HG03135 (cell line): Measurements from ENCODE around the gene CIITA.

ENCODE experiments used
- ATAC-seq: cut with Tn5 transposase; IDR thresholded peaks from one replicate; pipeline ENCODE4 v1.9.1; 2021; ENCODE audit warnings: mild to moderate bottlenecking, moderate library complexity; ENCODE audit not compliant: unreplicated experiment

Gene CIITA

GRCh38 chr16:10878644-10879501 is 1.9 kb downstream of the CIITA start:
- ATAC-seq: peak; percentile 30

GRCh38 chr16:10879681-10880589 is 2.9 kb downstream of the CIITA start:
- no peak for ATAC-seq

DNA sequence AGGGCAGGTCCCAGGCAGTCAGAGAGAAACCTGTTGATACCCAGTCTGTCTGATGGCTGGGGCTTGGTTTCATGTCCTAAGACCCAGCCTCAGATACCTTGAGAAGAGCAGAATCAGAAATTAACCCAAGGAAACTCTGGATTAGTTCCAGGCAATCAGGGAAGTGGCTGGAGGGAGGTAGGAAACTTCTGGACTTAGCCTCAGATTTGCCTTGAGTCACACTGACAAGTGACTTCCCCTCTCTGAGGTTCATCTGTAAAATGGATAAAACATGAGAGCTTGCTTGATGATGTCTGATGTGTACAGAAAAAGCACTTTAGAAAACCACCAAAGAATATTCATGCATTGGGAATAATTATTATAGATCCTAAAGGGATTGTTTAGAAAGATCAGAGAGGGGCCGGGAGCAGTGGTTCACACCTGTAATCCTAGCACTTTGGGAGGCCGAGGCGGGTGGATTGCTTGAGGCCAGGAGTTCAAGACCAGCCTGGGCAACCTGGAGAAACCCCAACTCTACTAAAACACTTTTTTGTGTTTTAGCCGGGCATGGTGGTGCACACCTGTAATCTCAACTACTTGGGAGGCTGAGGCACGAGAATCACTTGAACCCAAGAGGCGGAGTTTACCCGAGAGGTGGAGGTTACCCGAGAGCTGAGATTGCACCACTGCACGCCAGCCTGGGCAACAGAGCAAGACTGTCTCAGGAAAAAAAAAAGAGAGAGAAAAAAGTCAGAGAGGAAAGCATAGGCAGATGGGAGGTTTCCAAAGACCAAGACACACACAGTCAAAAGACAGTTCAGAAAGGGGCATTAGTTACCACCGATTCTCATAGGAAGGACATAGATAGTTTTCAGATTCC is 3.8 kb downstream of the CIITA start:
- ATAC-seq: no peak

- no peak for ATAC-seq
Observed at GRCh38 chr16:10881479-10882030, 4.6 kb downstream of the CIITA start.

DNA sequence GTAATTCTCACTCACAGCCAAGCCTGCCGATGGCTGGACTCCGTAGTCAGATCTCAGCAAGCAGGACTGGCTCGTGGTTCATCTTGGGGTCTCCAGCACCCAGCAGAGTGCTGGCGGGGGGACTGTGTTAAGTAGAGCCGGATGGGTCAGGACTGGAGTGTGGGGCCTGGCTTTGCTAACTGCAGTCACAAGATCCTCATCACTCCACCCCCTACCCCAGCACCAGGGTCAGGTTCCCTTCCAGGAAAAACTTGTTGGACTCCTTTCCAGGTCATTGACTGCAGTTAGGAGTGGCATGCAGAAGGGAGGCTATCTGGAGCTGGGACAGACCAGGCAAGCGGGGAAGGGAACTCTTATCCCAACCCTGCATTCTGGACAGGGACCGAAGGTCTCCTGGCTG is 6.0 kb downstream of the CIITA start:
- no peak for ATAC-seq

DNA sequence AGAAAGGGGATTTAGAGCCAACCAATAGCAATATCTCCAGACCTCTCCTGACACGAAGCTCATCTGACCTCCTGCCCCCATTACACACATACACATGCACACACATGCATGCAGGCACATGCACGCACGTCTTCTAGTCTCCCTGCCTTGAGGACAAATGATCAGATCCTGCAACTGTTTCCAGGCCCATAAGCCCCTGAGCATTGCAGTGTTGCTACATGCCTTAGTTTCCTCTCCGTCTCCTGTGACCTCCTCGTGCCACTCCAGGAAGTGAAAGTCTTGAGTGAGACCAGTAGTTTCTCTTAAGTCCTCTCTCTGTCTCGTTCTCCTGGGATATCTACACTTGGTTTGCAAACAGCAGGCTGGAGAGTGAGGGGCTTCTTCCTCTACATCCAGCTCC is 8.2 kb downstream of the CIITA start:
- no peak for ATAC-seq

DNA sequence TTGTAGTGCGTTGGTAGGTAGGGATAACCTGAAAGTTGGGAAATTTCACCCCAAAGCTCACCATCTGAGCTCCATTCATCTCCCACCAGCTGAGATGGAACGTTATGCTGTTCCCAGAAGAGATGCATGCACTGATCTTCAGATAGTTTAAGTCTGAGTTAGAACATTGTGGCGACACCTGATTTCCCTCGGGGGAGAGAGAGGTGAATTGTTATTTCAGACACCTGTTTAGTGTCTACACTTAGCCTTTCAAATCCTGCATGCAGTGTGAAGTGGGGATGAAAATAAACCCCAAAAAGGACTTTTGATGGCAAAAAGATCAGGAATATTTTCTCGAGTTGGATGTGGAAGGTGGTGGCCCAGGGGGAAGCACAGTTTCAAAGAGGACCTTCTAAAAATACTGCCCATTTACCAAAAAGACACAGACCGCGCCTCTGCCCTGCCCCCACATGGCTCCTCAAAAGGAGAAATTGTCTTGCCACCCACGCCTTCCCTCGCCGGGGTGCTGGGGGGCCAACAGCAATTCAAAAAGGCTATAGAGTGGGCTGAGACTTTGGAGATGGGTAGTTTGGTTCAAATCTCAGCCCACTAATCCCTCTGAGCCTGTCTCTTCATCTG is 11.4 kb downstream of the CIITA start:
- no peak for ATAC-seq

- no peak for ATAC-seq
Observed at GRCh38 chr16:10889855-10890254, 12.9 kb downstream of the CIITA start.

- no peak for ATAC-seq
Observed at GRCh38 chr16:10892782-10893318, 15.8 kb downstream of the CIITA start.

- ATAC-seq: no peak
Observed at GRCh38 chr16:10895053-10895946, 18.3 kb downstream of the CIITA start.

DNA sequence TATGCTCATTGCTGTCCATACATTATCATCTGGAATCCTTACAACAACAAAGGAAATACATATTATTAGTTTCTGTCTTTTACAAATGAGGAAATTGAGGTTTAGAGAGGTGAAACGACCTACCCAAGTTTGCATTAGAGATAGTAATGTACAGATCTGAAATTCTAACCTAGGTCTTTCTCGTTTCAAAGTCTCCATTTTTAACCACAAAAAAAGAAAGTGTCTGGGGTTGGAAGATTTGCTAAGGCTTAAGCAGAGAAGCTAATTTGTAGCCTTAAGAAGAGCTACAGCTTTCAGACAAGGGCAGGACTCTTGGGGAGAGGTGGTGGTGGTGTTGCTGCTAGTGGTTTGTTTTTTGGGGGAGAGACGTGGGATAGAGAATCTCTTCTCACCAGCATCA is 19.2 kb downstream of the CIITA start:
- ATAC-seq: no peak

DNA sequence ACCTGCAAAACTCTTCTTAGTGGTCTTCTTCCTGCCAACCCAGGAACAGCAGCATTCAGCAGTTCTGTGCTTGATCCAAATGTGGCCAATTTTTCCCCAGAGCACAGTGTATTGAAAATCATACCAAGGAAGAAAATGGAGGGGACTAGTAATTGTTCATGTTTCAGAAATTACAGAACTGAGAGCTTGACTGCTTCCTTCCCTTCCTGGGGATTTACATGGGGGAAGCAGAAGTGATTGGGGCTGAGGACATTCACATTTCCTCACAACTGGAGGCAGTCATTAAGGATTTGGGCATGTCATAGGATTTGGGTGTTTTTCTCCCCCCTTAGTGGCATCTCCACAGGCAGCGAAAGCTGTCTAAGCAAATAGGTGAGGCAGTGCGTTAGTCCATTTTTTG is 19.7 kb downstream of the CIITA start:
- ATAC-seq: no peak

DNA sequence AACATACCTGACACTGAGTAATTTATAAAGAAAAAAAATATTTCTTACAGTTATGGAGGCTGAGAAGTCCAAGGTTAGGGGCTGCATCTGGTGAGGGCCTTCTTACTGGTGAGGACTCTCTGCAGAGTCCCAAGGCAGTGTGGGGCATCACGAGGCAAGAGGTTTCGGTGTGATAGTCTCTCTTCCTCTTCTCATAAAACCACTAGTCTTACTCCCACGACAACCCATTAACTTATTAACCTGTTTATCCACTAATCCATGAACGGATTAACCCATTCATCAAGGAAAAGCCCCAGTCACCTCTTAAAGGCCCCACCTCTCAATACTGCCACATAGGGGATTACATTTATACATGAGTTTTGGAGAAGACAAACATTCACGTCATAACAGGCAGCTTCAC is 20.1 kb downstream of the CIITA start:
- ATAC-seq: peak; percentile 64

DNA sequence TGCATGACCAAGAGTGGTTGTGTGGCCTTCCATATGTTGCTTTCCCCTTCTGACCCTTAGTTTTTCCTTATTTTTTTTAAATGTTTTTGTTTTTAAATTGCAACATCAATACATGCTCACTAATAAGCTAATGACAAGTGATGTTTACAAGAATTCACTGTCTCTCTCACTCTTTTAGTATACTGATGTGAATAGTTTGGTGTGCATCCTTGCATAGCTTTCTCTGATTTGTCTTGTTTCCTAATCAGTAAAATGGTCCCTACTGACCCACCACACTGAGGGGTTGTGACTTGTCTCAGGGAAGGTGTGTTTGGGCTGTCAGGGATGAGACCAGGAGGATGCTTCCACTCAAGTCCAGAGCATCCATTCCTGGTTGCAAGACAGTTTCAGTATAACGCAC is 26.0 kb downstream of the CIITA start:
- ATAC-seq: no peak

- no peak for ATAC-seq
Observed at GRCh38 chr16:10906482-10906881, 29.5 kb downstream of the CIITA start.

- ATAC-seq: no peak
Observed at GRCh38 chr16:10906914-10907756, 30.1 kb downstream of the CIITA start.

DNA sequence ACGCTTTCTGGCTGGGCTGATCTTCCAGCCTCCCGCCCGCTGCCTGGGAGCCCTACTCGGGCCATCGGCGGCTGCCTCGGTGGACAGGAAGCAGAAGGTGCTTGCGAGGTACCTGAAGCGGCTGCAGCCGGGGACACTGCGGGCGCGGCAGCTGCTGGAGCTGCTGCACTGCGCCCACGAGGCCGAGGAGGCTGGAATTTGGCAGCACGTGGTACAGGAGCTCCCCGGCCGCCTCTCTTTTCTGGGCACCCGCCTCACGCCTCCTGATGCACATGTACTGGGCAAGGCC is 30.7 kb downstream of the CIITA start:
- ATAC-seq: no peak

- no peak for ATAC-seq
Observed at GRCh38 chr16:10911267-10911666, 34.3 kb downstream of the CIITA start.
